GM12878 (cell line): ENCODE measurements around the gene GAPDHS. TPM values are rescaled to one million over a fixed set of nuclear protein-coding genes. Genes with fewer than 3 reads are reported as not detected.

Experiments used
- ATAC-seq: fragments of 200-7000 bp; cut with Tn5 transposase; 3 replicates; pipeline ENCODE4 v1.9.1; 2020; ENCODE audit warnings: mild to moderate bottlenecking, moderate library complexity
- BruUV-seq: library from RNA; stranded (reverse); fragments of 400-500 nt; replicated peaks from 2 replicates; lab custom pipeline; 2021; lab: Mats Ljungman, UMichigan
- CTCF ChIA-PET: fragments of 300-600 bp; sonication (Branson Sonifier 250); formaldehyde crosslinking; extraction: SDS; loops from one replicate; lab custom pipeline; 2021; ENCODE audit warnings: inconsistent platforms; lab: Yijun Ruan, JAX
- POLR2A ChIA-PET: fragments of 350-600 bp; formaldehyde crosslinking; extraction: SDS; loops from one replicate; lab custom pipeline; 2021; ENCODE audit warnings: inconsistent platforms; lab: Charles Lee
- RAD21 ChIA-PET: fragments of 300-600 bp; sonication (Branson Sonifier 250); formaldehyde crosslinking; loops from one replicate; lab custom pipeline; 2023; ENCODE audit warnings: antibody characterized with exemption; ENCODE audit not compliant: unreplicated experiment; lab: Charles Lee
- SMC1A ChIA-PET: fragments of 300-600 bp; sonication (Branson Sonifier 250); formaldehyde crosslinking; loops from one replicate; lab custom pipeline; 2023; ENCODE audit not compliant: unreplicated experiment, uncharacterized antibody; lab: Charles Lee
- DNase-seq: peaks from one replicate; pipeline ENCODE4 v3.0.0-alpha.2; 2011; ENCODE audit warnings: low read depth, low spot score
- FAIRE-seq: peaks from 3 replicates; lab custom pipeline; 2011; peaks lifted over from hg19 to GRCh38; lab: Jason Lieb, UNC
- H2AFZ ChIP-seq: 2 replicates; pipeline ENCODE4 v1.6.0; 2011; ENCODE audit warnings: low read depth, low read length, control low read depth; ENCODE audit not compliant: control insufficient read depth
- H3K27ac ChIP-seq: 2 replicates; pipeline ENCODE4 v1.5.1; 2011; ENCODE audit warnings: control low read depth; ENCODE audit not compliant: control insufficient read depth, insufficient read depth
- H3K27me3 ChIP-seq, 2 experiments: replicated peaks in 1 of 2; 2 replicates each; pipeline versions ENCODE4 v1.6.0 to v1.6.1; 2011; ENCODE audit warnings: low read length in 1 of 2; ENCODE audit not compliant: control insufficient read depth in 2 of 2, insufficient read depth in 2 of 2
- H3K36me3 ChIP-seq, 2 experiments: 2 replicates each; pipeline ENCODE4 v1.5.1; 2011; ENCODE audit warnings: low read length in 1 of 2; ENCODE audit not compliant: control insufficient read depth in 2 of 2, insufficient read depth in 2 of 2
- H3K4me1 ChIP-seq: 2 replicates; pipeline ENCODE4 v1.6.1; 2011; ENCODE audit warnings: mild to moderate bottlenecking, low read length, moderate library complexity, mixed read lengths; ENCODE audit not compliant: control insufficient read depth, insufficient read depth
- H3K4me2 ChIP-seq: 2 replicates; pipeline ENCODE4 v1.6.0; 2011; ENCODE audit warnings: control low read depth; ENCODE audit not compliant: control insufficient read depth, insufficient read depth
- H3K4me3 ChIP-seq: fragments of 200-600 bp; sonication (generic); 2 replicates; pipeline ENCODE4 v1.5.1; 2016
- H3K79me2 ChIP-seq: 2 replicates; pipeline ENCODE4 v1.6.0; 2011; ENCODE audit warnings: low read length; ENCODE audit not compliant: control insufficient read depth, insufficient read depth
- H3K9ac ChIP-seq: 2 replicates; pipeline ENCODE4 v1.8.0; 2011; ENCODE audit warnings: low read length, control low read depth, mixed read lengths; ENCODE audit not compliant: control insufficient read depth, insufficient read depth
- H3K9me3 ChIP-seq: replicated peaks from 3 replicates; pipeline ENCODE4 v1.5.1; 2011; ENCODE audit warnings: mild to moderate bottlenecking, low read length; ENCODE audit not compliant: control insufficient read depth, insufficient read depth
- H4K20me1 ChIP-seq: 2 replicates; pipeline ENCODE4 v1.6.0; 2011; ENCODE audit not compliant: control insufficient read depth, insufficient read depth
- CEBPB ChIP-seq, 2 experiments: fragments of 150-350 bp in 1 of 2; IDR thresholded peaks; 2 replicates each; pipeline ENCODE4 v1.6.1; 2012 to 2014; ENCODE audit warnings: low read depth in 2 of 2, low read length in 2 of 2, borderline replicate concordance in 1 of 2, inconsistent platforms in 1 of 2
- CHD1 ChIP-seq: IDR thresholded peaks from 2 replicates; pipeline ENCODE4 v1.6.1; 2012; ENCODE audit warnings: low read depth, low read length, improper control_type of control experiment
- EP300 ChIP-seq, 2 experiments: fragments of 150-350 bp in 1 of 2; IDR thresholded peaks; 2 replicates each; pipeline ENCODE4 v1.6.1; 2011 to 2012; ENCODE audit warnings: low read depth in 2 of 2, low read length in 2 of 2, borderline replicate concordance in 1 of 2, improper control_type of control experiment in 1 of 2, inconsistent platforms in 1 of 2; ENCODE audit not compliant: control insufficient read depth in 1 of 2
- NR2C2 ChIP-seq: IDR thresholded peaks from 2 replicates; pipeline ENCODE4 v1.6.1; 2011; ENCODE audit warnings: borderline replicate concordance, low read depth; ENCODE audit not compliant: control insufficient read depth, insufficient read length
- NRF1 ChIP-seq: conservative IDR thresholded peaks from 2 replicates; pipeline ENCODE4 v1.6.1; 2011; ENCODE audit warnings: mild to moderate bottlenecking, low read depth, low read length, improper control_type of control experiment
- POLR2AphosphoS2 ChIP-seq: IDR thresholded peaks from 2 replicates; pipeline ENCODE4 v1.6.1; 2011; ENCODE audit warnings: low read depth, mild to moderate bottlenecking, low read length, improper control_type of control experiment, moderate library complexity
- RB1 ChIP-seq: fragments of 450-650 bp; formaldehyde crosslinking; IDR thresholded peaks from 2 replicates; pipeline ENCODE4 v1.6.1; 2017; ENCODE audit warnings: mild to moderate bottlenecking, borderline replicate concordance
- SMAD5 ChIP-seq: IDR thresholded peaks from 2 replicates; pipeline ENCODE4 v1.6.1; 2016; ENCODE audit warnings: antibody characterized with exemption, low read depth
- SREBF2 ChIP-seq: IDR thresholded peaks from 2 replicates; pipeline ENCODE4 v1.6.1; 2012; ENCODE audit warnings: mild to moderate bottlenecking, low read length
- TBL1XR1 ChIP-seq: IDR thresholded peaks from 2 replicates; pipeline ENCODE4 v1.6.1; 2012; ENCODE audit warnings: low read depth, low read length, improper control_type of control experiment
- YBX1 ChIP-seq: fragments of 450-650 bp; IDR thresholded peaks from 2 replicates; pipeline ENCODE4 v1.6.1; 2016; ENCODE audit warnings: antibody characterized with exemption
- ZBED1 ChIP-seq: IDR thresholded peaks from 2 replicates; pipeline ENCODE4 v1.6.1; 2016; ENCODE audit warnings: borderline replicate concordance
- WGBS: methylation state at CpG from one replicate; pipeline ENCODE4 v1.1.6; 2016; ENCODE audit warnings: low lambda C conversion rate; ENCODE audit not compliant: insufficient replicate concordance, insufficient coverage; ENCODE audit errors: missing lambda C conversion rate; 5-methylcytosine and 5-hydroxymethylcytosine counted together
- in situ Hi-C: fragments of 300-500 bp; cut with MboI; formaldehyde crosslinking; loops from 9 replicates; pipeline ENCODE4 v1.14.3; 2018; ENCODE audit warnings: mixed read lengths
- intact Hi-C: fragments of 100-400 bp; cut with micrococcal nuclease; formaldehyde crosslinking; loops from one replicate; pipeline ENCODE4 v1.14.2; 2022; ENCODE audit not compliant: unreplicated experiment
- polyA plus RNA-seq, 11 experiments: library from polyadenylated mRNA; depleted of rRNA in 4 of 11; unstranded in 6 of 11; stranded (reverse) in 5 of 11; fragments of >200 nt; fragmentation: Nextera tagmentation in 4 of 11; fragmentation: Illumina TruSeq in 1 of 11; extraction: Ambion mirVana in 4 of 11; extraction: Trizol in 1 of 11; gene quantifications; 1 replicate in 1 of 11; 2 replicates in 10 of 11; pipeline versions ENCODE4 v1.2.1 to v1.2.3, GENCODE V29; 2011 to 2016; ENCODE audit warnings: inconsistent platforms in 2 of 11, missing spikeins in 2 of 11, low read depth in 1 of 11
- total RNA-seq, 4 experiments: library from RNA; depleted of rRNA in 3 of 4; stranded (reverse); fragments of >200 nt in 3 of 4; fragmentation: Illumina TruSeq in 1 of 4; extraction: Trizol in 1 of 4; gene quantifications; 2 replicates each; pipeline versions ENCODE4 v1.2.1 to v1.2.3, GENCODE V29; 2013 to 2021
- TF ChIP-seq, protein P1 (sequence below): fragments of 450-650 bp; IDR thresholded peaks from 2 replicates; pipeline ENCODE4 v1.6.1; 2016; ENCODE audit warnings: mild to moderate bottlenecking, moderate library complexity, borderline replicate concordance

GAPDHS gene
- total and polyA plus RNA-seq, 10 of the 15 experiments (the other 5 are each of a cell fraction or from before 2014, with no cell fraction given), result 0.08 TPM; not detected in 9

DNA sequence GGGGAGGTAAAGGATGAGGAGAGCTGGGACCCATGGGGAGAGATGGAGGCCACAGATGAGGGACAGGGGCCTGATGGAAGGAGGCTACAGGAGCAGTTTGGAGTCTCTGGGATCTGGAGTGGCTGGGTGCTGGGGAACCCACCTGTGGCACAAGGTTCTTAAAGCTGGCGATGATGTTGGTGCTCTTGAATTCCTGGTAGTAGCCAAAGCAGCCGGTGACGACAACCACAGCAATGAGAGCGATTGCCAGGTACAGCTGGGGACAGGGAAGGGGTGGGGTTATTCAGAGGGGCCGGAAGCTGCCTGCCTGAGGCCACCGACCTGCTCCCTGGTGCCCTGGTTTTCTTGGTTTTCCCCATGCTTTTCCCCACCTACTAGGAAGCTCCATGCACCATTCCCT, 27.4 kb downstream of the GAPDHS start:
- Histone ChIP-seq H2AFZ (no peak overlapping the region), H3K4me2 (no peak overlapping the region), H3K27ac (no peak overlapping the region), H4K20me1 (no peaks in the 10 kb centered on the region), H3K9ac (no peak overlapping the region), H3K79me2 (no peaks in the 10 kb centered on the region), H3K9me3 (no peaks in the 10 kb centered on the region; the same call in 2 of the 3 replicates), H3K27me3 (no peaks in the 10 kb centered on the region; a peak in 2 of 4 replicates), H3K4me3 (no peak overlapping the region; the same call in 1 of the 2 replicates), H3K4me1 (peaks cover 30% of the 10 kb centered on the region), H3K36me3 (no peaks in the 10 kb centered on the region; a peak in 1 of 4 replicates)
- no TSS peak for BruUV-seq
- ATAC-seq (no peak), FAIRE-seq (no peak), DNase-seq (no peak)
- ChIA-PET RAD21 (no interaction called here), POLR2A (no interaction called here), CTCF (interaction anchor here (2.6 kb wide), 1 partner anchor 12 kb away, joined by 17 read pairs; no protein-coding TSS in a partner anchor), SMC1A (no interaction called here)
- in situ Hi-C loops, result no loop called here
- TF ChIP-seq CEBPB (IDR thresholded peaks at IDR 0.05; ENCODE audit: borderline replicate concordance in 1 of 2, low read depth in 2 of 2, low read length in 2 of 2) (no peak), EP300 (IDR thresholded peaks at IDR 0.05; ENCODE audit: borderline replicate concordance in 1 of 2, control insufficient read depth in 1 of 2, low read depth in 2 of 2, low read length in 2 of 2) (no peak), SREBF2 (no peak), NRF1 (no peak), RB1 (no peak), YBX1 (no peak), NR2C2 (no peak), CHD1 (no peak), POLR2AphosphoS2 (no peak), SMAD5 (no peak), ZBED1 (no peak), TBL1XR1 (no peak)
- TF ChIP-seq, protein P1, sequence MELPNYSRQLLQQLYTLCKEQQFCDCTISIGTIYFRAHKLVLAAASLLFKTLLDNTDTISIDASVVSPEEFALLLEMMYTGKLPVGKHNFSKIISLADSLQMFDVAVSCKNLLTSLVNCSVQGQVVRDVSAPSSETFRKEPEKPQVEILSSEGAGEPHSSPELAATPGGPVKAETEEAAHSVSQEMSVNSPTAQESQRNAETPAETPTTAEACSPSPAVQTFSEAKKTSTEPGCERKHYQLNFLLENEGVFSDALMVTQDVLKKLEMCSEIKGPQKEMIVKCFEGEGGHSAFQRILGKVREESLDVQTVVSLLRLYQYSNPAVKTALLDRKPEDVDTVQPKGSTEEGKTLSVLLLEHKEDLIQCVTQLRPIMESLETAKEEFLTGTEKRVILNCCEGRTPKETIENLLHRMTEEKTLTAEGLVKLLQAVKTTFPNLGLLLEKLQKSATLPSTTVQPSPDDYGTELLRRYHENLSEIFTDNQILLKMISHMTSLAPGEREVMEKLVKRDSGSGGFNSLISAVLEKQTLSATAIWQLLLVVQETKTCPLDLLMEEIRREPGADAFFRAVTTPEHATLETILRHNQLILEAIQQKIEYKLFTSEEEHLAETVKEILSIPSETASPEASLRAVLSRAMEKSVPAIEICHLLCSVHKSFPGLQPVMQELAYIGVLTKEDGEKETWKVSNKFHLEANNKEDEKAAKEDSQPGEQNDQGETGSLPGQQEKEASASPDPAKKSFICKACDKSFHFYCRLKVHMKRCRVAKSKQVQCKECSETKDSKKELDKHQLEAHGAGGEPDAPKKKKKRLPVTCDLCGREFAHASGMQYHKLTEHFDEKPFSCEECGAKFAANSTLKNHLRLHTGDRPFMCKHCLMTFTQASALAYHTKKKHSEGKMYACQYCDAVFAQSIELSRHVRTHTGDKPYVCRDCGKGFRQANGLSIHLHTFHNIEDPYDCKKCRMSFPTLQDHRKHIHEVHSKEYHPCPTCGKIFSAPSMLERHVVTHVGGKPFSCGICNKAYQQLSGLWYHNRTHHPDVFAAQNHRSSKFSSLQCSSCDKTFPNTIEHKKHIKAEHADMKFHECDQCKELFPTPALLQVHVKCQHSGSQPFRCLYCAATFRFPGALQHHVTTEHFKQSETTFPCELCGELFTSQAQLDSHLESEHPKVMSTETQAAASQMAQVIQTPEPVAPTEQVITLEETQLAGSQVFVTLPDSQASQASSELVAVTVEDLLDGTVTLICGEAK, result no peak
- intact Hi-C loops, result no loop called here
- 6% methylated on average over 2 of the region's 6 CpGs for WGBS
